Measurements from ENCODE around the gene LONP1.

LONP1 gene

GRCh38 chr19:5648464-5648863 lies 71.5 kb downstream of the LONP1 start:
- DNase-seq (ENCODE audit: insufficient read length, low spot score) (no peak), FAIRE-seq (no peak)
- TF ChIP-seq, protein P1, sequence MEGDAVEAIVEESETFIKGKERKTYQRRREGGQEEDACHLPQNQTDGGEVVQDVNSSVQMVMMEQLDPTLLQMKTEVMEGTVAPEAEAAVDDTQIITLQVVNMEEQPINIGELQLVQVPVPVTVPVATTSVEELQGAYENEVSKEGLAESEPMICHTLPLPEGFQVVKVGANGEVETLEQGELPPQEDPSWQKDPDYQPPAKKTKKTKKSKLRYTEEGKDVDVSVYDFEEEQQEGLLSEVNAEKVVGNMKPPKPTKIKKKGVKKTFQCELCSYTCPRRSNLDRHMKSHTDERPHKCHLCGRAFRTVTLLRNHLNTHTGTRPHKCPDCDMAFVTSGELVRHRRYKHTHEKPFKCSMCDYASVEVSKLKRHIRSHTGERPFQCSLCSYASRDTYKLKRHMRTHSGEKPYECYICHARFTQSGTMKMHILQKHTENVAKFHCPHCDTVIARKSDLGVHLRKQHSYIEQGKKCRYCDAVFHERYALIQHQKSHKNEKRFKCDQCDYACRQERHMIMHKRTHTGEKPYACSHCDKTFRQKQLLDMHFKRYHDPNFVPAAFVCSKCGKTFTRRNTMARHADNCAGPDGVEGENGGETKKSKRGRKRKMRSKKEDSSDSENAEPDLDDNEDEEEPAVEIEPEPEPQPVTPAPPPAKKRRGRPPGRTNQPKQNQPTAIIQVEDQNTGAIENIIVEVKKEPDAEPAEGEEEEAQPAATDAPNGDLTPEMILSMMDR (IDR thresholded peaks at IDR 0.05; ENCODE audit: insufficient read depth, missing control alignments): no peak

DNA sequence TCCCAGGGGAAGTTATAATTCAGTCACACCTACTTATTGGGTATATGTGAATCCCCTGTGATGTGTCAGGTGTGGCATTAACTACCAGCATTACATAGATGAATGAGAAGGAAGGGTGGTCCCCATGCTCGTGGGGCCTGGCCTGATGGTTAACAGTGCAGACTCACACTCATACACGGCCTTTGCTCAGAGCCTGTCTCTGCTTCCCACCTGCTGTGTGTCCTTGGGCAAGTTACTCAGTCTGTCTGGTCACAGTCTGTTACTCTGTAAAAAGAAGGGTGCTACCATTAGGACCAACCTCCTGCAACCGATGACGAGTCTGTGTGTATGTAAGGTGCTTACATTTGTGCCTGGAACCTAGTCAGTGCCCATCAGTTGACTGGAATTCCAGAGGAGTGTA lies 73.2 kb downstream of the LONP1 start:
- DNase-seq (ENCODE audit: insufficient read length, low spot score): no peak
- FAIRE-seq: no peak

GRCh38 chr19:5645409-5645808 lies 74.5 kb downstream of the LONP1 start:
- FAIRE-seq (no peak), DNase-seq (ENCODE audit: insufficient read length, low spot score) (no peak)
- TF ChIP-seq, protein P1 (IDR thresholded peaks at IDR 0.05; ENCODE audit: insufficient read depth, missing control alignments): no peak

More for the DNA sequence above, 73.2 kb downstream of the LONP1 start:
- TF ChIP-seq, protein P1 (IDR thresholded peaks at IDR 0.05; ENCODE audit: insufficient read depth, missing control alignments): no peak

DNA sequence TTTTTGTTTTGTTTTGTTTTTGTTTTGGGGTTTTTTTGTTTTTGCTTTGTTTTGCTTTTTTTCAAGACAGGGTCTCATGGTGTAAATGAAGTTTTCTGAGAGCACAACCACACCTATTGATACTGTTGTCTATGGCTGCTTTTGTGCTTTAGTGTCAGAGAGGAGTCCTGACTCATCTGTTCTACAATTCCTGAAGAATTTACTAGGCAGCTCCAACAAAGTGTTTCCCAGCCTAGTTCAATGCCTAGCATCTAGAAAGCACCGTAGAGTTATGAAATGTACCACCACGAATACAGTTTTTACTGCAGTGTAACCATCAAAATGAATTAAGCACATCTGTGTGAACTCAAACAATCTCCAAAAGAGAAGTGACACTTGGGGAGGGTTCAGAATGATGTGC lies 75.9 kb downstream of the LONP1 start:
- no peak for FAIRE-seq
- TF ChIP-seq, protein P1 (IDR thresholded peaks at IDR 0.05; ENCODE audit: insufficient read depth, missing control alignments): no peak
- DNase-seq (ENCODE audit: insufficient read length, low spot score): no peak

GRCh38 chr19:5643060-5643459 lies 76.9 kb downstream of the LONP1 start:
- no peak for FAIRE-seq
- TF ChIP-seq, protein P1 (IDR thresholded peaks at IDR 0.05; ENCODE audit: insufficient read depth, missing control alignments): no peak

GRCh38 chr19:5642204-5642603 lies 77.7 kb downstream of the LONP1 start:
- FAIRE-seq (no peak), DNase-seq (ENCODE audit: insufficient read length, low spot score) (no peak)
- TF ChIP-seq, protein P1 (IDR thresholded peaks at IDR 0.05; ENCODE audit: insufficient read depth, missing control alignments): no peak

More at GRCh38 chr19:5643060-5643459, 76.9 kb downstream of the LONP1 start:
- DNase-seq (ENCODE audit: insufficient read length, low spot score): no peak

Data from D721Med (cell line).